IPS-20b (cell line): Measurements from ENCODE around the gene CBR1.
A peak's percentile ranks its signal among the peaks of the same experiment; 100 is the strongest.
"Not testable (repeated sequence)": the region's sequence is repeated elsewhere in the genome, so short reads cannot be mapped to it uniquely, and the experiment has no call there.

ENCODE experiments used
- H3K27ac ChIP-seq: one replicate; pipeline ENCODE4 v1.5.1; 2013; ENCODE audit warnings: low read length
- H3K27me3 ChIP-seq: 2 replicates; pipeline ENCODE4 v1.6.1; 2013; ENCODE audit warnings: mild to moderate bottlenecking, low read length, inconsistent platforms; ENCODE audit not compliant: insufficient read depth
- H3K36me3 ChIP-seq: 2 replicates; pipeline ENCODE4 v1.6.1; 2013; ENCODE audit warnings: low read depth, mild to moderate bottlenecking, inconsistent platforms, low read length, moderate library complexity; ENCODE audit not compliant: insufficient read depth
- H3K4me1 ChIP-seq: 2 replicates; pipeline ENCODE4 v1.6.1; 2013; ENCODE audit warnings: mild to moderate bottlenecking, control low read depth, inconsistent platforms, low read length, moderate library complexity; ENCODE audit not compliant: insufficient read depth
- H3K4me3 ChIP-seq: 2 replicates; pipeline ENCODE4 v1.5.1; 2013; ENCODE audit warnings: mild to moderate bottlenecking, low read length, inconsistent platforms
- H3K9ac ChIP-seq: 2 replicates; pipeline ENCODE4 v1.6.1; 2013; ENCODE audit warnings: low read depth, mild to moderate bottlenecking, inconsistent platforms, low read length, moderate library complexity
- H3K9me3 ChIP-seq: 2 replicates; pipeline ENCODE4 v1.6.1; 2013; ENCODE audit warnings: mild to moderate bottlenecking, low read depth, low read length, inconsistent platforms; ENCODE audit not compliant: insufficient read depth

The CBR1 gene

GRCh38 chr21:36089946-36090345 is 20.1 kb downstream of the CBR1 start:
- Histone ChIP-seq H3K27ac (no peak overlapping the region), H3K27me3 (no peaks in the 10 kb centered on the region), H3K9me3 (peaks cover 17% of the 10 kb centered on the region), H3K4me3 (no peak overlapping the region), H3K4me1 (peaks cover 5% of the 10 kb centered on the region; the same call in 1 of the 2 replicates), H3K9ac (no peak overlapping the region), H3K36me3 (peaks cover 4% of the 10 kb centered on the region; the same call in 1 of the 2 replicates)

- Histone ChIP-seq H3K9ac (no peak overlapping the region), H3K36me3 (peaks cover 4% of the 10 kb centered on the region; the same call in 1 of the 2 replicates), H3K9me3 (peaks cover 17% of the 10 kb centered on the region), H3K4me3 (no peak overlapping the region), H3K4me1 (peaks cover 19% of the 10 kb centered on the region), H3K27ac (no peak overlapping the region), H3K27me3 (no peaks in the 10 kb centered on the region)
These were observed 22.9 kb downstream of the CBR1 start for GRCh38 chr21:36092681-36093080.

GRCh38 chr21:36093512-36093911 is 23.7 kb downstream of the CBR1 start:
- Histone ChIP-seq H3K36me3 (peaks cover 4% of the 10 kb centered on the region; the same call in 1 of the 2 replicates), H3K9ac (no peak overlapping the region), H3K27me3 (no peaks in the 10 kb centered on the region), H3K27ac (no peak overlapping the region), H3K9me3 (peaks cover 17% of the 10 kb centered on the region), H3K4me3 (no peak overlapping the region), H3K4me1 (peaks cover 27% of the 10 kb centered on the region)

GRCh38 chr21:36096398-36097290 is 26.8 kb downstream of the CBR1 start:
- Histone ChIP-seq H3K9ac (peak overlapping the region; percentile 7; the same call in 1 of the 2 replicates), H3K4me1 (peaks cover 50% of the 10 kb centered on the region), H3K36me3 (peaks cover 4% of the 10 kb centered on the region; the same call in 1 of the 2 replicates), H3K4me3 (no peak overlapping the region), H3K27me3 (no peaks in the 10 kb centered on the region), H3K9me3 (peaks cover 17% of the 10 kb centered on the region), H3K27ac (peak overlapping the region; percentile 72)

GRCh38 chr21:36097427-36098181 is 27.8 kb downstream of the CBR1 start:
- H3K27ac ChIP-seq: peak overlapping the region; percentile 72
- no peaks in the 10 kb centered on the region for H3K27me3 ChIP-seq
- H3K4me1 ChIP-seq: peaks cover 47% of the 10 kb centered on the region
- peak overlapping the region; percentile 29; the same call in 1 of the 2 replicates for H3K4me3 ChIP-seq
- H3K36me3 ChIP-seq: peaks cover 4% of the 10 kb centered on the region; the same call in 1 of the 2 replicates
- H3K9me3 ChIP-seq: peaks cover 21% of the 10 kb centered on the region
- peak overlapping the region; percentile 54; the same call in 1 of the 2 replicates for H3K9ac ChIP-seq

GRCh38 chr21:36098182-36098532 is 28.3 kb downstream of the CBR1 start:
- peaks cover 47% of the 10 kb centered on the region for H3K4me1 ChIP-seq
- no peak overlapping the region for H3K4me3 ChIP-seq
- peak overlapping the region; percentile 72 for H3K27ac ChIP-seq
- H3K9ac ChIP-seq: peak overlapping the region; percentile 54; the same call in 1 of the 2 replicates
- H3K27me3 ChIP-seq: no peaks in the 10 kb centered on the region
- H3K9me3 ChIP-seq: peaks cover 20% of the 10 kb centered on the region
- peaks cover 4% of the 10 kb centered on the region; the same call in 1 of the 2 replicates for H3K36me3 ChIP-seq

GRCh38 chr21:36099000-36099399 is 29.2 kb downstream of the CBR1 start:
- Histone ChIP-seq H3K9ac (peak overlapping the region; percentile 54; the same call in 1 of the 2 replicates), H3K27ac (peak overlapping the region; percentile 72), H3K27me3 (no peaks in the 10 kb centered on the region), H3K9me3 (peaks cover 17% of the 10 kb centered on the region), H3K4me1 (peaks cover 47% of the 10 kb centered on the region), H3K4me3 (peak overlapping the region; percentile 34; the same call in 1 of the 2 replicates), H3K36me3 (no peaks in the 10 kb centered on the region)

GRCh38 chr21:36099695-36100211 is 29.9 kb downstream of the CBR1 start:
- not testable (repeated sequence) for H3K27ac ChIP-seq, H3K27me3 ChIP-seq, H3K36me3 ChIP-seq, H3K4me3 ChIP-seq
- peak overlapping the region; percentile 54; the same call in 1 of the 2 replicates for H3K9ac ChIP-seq
- peaks cover 47% of the 10 kb centered on the region for H3K4me1 ChIP-seq
- peaks cover 14% of the 10 kb centered on the region for H3K9me3 ChIP-seq

GRCh38 chr21:36100971-36101641 is 31.3 kb downstream of the CBR1 start:
- H3K4me3 ChIP-seq: no peak overlapping the region
- H3K4me1 ChIP-seq: peaks cover 53% of the 10 kb centered on the region
- peak overlapping the region; percentile 71; the same call in 1 of the 2 replicates for H3K9ac ChIP-seq
- peaks cover 14% of the 10 kb centered on the region; the same call in 1 of the 2 replicates for H3K9me3 ChIP-seq
- no peaks in the 10 kb centered on the region for H3K36me3 ChIP-seq
- peak overlapping the region; percentile 87 for H3K27ac ChIP-seq
- 0 out of 2 replicates have a peak, but pooled peaks cover 8% of the 10 kb centered on the region for H3K27me3 ChIP-seq

- Histone ChIP-seq H3K9me3 (peaks cover 14% of the 10 kb centered on the region; the same call in 1 of the 2 replicates), H3K4me1 (peaks cover 40% of the 10 kb centered on the region), H3K27me3 (0 out of 2 replicates have a peak, but pooled peaks cover 8% of the 10 kb centered on the region), H3K27ac (no peak overlapping the region), H3K4me3 (no peak overlapping the region), H3K9ac (no peak overlapping the region), H3K36me3 (peaks cover 10% of the 10 kb centered on the region)
These were observed 33.6 kb downstream of the CBR1 start for GRCh38 chr21:36103434-36103833.
